ENCODE results near the gene TOX2.

DNA sequence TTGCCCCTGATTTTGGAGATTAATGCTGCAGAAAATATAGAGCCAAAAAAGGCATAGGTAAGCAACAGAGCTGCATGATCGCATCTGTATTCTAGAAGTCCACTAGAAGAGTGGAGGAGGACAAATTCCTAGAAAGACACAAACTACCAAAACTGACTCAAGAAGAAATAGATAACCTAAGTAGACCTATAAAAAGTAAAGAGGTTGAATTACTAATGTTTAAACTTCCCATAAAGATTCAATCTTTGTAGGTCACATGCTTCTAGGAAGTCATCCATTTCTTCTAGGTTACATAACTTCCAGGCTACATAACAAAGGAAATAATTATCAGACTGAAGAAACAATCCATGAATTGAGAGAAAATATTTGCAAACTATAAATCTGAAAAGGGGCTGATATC lies 187.9 kb downstream of the TOX2 start:
- TF ChIP-seq, protein P1, sequence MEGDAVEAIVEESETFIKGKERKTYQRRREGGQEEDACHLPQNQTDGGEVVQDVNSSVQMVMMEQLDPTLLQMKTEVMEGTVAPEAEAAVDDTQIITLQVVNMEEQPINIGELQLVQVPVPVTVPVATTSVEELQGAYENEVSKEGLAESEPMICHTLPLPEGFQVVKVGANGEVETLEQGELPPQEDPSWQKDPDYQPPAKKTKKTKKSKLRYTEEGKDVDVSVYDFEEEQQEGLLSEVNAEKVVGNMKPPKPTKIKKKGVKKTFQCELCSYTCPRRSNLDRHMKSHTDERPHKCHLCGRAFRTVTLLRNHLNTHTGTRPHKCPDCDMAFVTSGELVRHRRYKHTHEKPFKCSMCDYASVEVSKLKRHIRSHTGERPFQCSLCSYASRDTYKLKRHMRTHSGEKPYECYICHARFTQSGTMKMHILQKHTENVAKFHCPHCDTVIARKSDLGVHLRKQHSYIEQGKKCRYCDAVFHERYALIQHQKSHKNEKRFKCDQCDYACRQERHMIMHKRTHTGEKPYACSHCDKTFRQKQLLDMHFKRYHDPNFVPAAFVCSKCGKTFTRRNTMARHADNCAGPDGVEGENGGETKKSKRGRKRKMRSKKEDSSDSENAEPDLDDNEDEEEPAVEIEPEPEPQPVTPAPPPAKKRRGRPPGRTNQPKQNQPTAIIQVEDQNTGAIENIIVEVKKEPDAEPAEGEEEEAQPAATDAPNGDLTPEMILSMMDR (IDR thresholded peaks at IDR 0.05) = no peak
- TF ChIP-seq POLR2A (IDR thresholded peaks at IDR 0.05) = no peak

All from thyroid gland (tissue), 4 donors.